Upper lobe of left lung (tissue), 6 donors: ENCODE measurements around the gene IMMP2L. TPM values are rescaled to one million over a fixed set of nuclear protein-coding genes. Genes with fewer than 3 reads are reported as not detected.

Experiments
- ATAC-seq, 2 donors: fragments of 200-7000 bp; cut with Tn5 transposase; one replicate each; pipeline ENCODE4 v1.9.1; 2022; ENCODE audit warnings: mild to moderate bottlenecking in 2 of 2, moderate library complexity in 2 of 2; ENCODE audit not compliant: low FRiP score in 2 of 2
- DNase-seq, 2 donors: peaks; one replicate each; pipeline ENCODE4 v3.0.0-alpha.2; 2019 to 2020
- H3K27ac ChIP-seq, 4 donors: fragments of 200-600 bp; sonication (generic); one replicate each; pipeline ENCODE4 v1.5.1; 2016 to 2019
- H3K27me3 ChIP-seq, 4 donors: fragments of 200-600 bp; sonication (generic); one replicate each; pipeline ENCODE4 v1.5.1; 2017 to 2019
- H3K36me3 ChIP-seq, 4 donors: fragments of 200-600 bp; sonication (generic); one replicate each; pipeline ENCODE4 v1.5.1; 2016 to 2019
- H3K4me1 ChIP-seq, 4 donors: fragments of 200-600 bp; sonication (generic); one replicate each; pipeline ENCODE4 v1.5.1; 2018 to 2019
- H3K4me3 ChIP-seq, 4 donors: fragments of 200-600 bp; sonication (generic); one replicate each; pipeline ENCODE4 v1.5.1; 2017 to 2019; ENCODE audit warnings: mild to moderate bottlenecking in 2 of 4, moderate library complexity in 1 of 4
- H3K9me3 ChIP-seq, 4 donors: fragments of 200-600 bp; sonication (generic); one replicate each; pipeline ENCODE4 v1.5.1; 2018 to 2019
- CTCF ChIP-seq, 6 experiments: fragments of 450-650 bp in 4 of 6; fragments of 200-600 bp in 2 of 6; sonication (generic) in 2 of 6; IDR thresholded peaks; one replicate each; pipeline ENCODE4 v1.5.1; 2016 to 2019; ENCODE audit warnings: antibody characterized with exemption in 6 of 6
- EP300 ChIP-seq, 4 donors: sonication (generic); formaldehyde crosslinking; IDR thresholded peaks; one replicate each; pipeline ENCODE4 v1.5.1; 2017; ENCODE audit warnings: antibody characterized with exemption in 4 of 4, control low read depth in 2 of 4
- POLR2A ChIP-seq, 4 donors: fragments of 450-650 bp; IDR thresholded peaks; one replicate each; pipeline ENCODE4 v1.5.1; 2016 to 2017; ENCODE audit warnings: antibody characterized with exemption in 4 of 4, mild to moderate bottlenecking in 2 of 4
- POLR2AphosphoS5 ChIP-seq, 2 donors: sonication (generic); formaldehyde crosslinking; IDR thresholded peaks; one replicate each; pipeline ENCODE4 v1.5.1; 2017; ENCODE audit warnings: antibody characterized with exemption in 2 of 2
- whole genome bisulfite sequencing, 2 donors: methylation state at CpG; one replicate each; pipeline ENCODE4 v1.1.5; 2017 to 2018; 5-methylcytosine and 5-hydroxymethylcytosine counted together
- total RNA-seq, 6 donors: library from RNA; depleted of rRNA in 4 of 6; stranded (reverse); fragments of >200 nt in 4 of 6; gene quantifications; one replicate each; pipeline versions ENCODE4 v1.1.0 to v1.2.1, GENCODE V29; 2016 to 2021
- donor health status: DM: no; HTN: no; CAD: no; lungs with moderate emphysema.
- donor health status: DM: no; HTN: yes; CAD: no; lungs with severe emphysema.

Gene IMMP2L
- total RNA-seq, 6 donors from 2014 or later, result 7.1 to 17.5 (median 11.3) TPM

DNA sequence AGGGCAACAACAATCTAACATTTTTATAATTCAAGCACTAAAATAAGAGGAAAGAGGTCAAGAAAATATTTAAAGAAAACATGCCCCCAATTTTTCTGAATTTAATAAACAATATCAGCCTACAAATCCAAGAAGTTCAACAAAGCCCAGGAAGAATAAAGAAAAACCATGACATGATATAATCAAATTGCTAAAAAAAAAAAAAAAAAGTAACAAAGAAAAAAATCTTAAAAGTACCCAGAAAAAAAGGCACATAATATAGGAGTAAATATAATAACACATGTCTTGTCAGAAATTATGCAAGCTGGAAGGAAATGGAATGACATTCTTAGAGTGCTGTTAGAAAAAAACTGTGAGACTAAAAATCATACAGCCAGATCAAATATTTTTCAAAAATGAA is 151.4 kb downstream of the IMMP2L start:
- H3K4me1 ChIP-seq, result no peaks in the 10 kb centered on the region
- no peak overlapping the region for H3K27ac ChIP-seq
- H3K36me3 ChIP-seq, result no peaks in the 10 kb centered on the region
- TF ChIP-seq POLR2AphosphoS5 (IDR thresholded peaks at IDR 0.05) (no peak), EP300 (IDR thresholded peaks at IDR 0.05) (no peak), POLR2A (IDR thresholded peaks at IDR 0.05) (no peak), CTCF (IDR thresholded peaks at IDR 0.05) (no peak)
- ATAC-seq, result no peak
- H3K27me3 ChIP-seq, result no peaks in the 10 kb centered on the region
- H3K9me3 ChIP-seq, result no peaks in the 10 kb centered on the region
- no peak for DNase-seq
- no peak overlapping the region for H3K4me3 ChIP-seq

DNA sequence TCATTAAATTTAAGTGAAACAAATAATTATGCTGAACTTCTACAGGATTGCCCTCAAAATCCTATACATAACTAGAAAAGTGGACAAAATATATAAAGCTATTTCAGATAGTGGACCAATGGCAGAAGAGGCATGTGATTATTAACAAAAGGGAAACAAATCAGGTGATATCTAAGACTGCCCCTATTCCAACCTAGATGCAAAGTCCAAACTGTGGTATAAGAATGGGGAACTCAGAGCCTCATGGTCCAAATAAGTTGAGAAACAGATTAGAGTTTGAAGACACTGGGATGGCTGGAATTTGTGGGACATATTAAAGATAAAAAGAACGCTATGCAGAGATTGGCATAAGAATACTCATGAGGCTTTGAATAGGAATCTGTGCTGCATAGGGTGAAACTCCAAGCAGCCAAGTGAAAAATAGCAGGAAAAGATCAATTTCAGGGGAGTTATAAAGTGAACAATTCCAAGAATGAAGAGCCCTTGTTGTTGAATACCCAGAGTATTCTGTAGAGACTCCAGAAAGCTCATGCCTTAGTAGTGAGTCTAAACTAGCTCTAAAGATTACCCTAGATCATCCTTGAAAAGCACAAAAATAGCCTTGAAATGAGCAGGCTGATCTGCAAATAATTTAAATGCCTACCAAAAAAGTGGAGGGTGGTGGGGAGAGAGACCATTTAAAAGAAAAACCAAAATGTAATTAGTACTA is 152.4 kb downstream of the IMMP2L start:
- Histone ChIP-seq H3K4me3 (no peak overlapping the region), H3K27ac (no peak overlapping the region), H3K9me3 (no peaks in the 10 kb centered on the region), H3K27me3 (no peaks in the 10 kb centered on the region), H3K36me3 (no peaks in the 10 kb centered on the region), H3K4me1 (no peaks in the 10 kb centered on the region)
- DNase-seq (no peak), ATAC-seq (no peak)
- TF ChIP-seq CTCF (IDR thresholded peaks at IDR 0.05) (no peak), POLR2A (IDR thresholded peaks at IDR 0.05) (no peak), POLR2AphosphoS5 (IDR thresholded peaks at IDR 0.05) (no peak), EP300 (IDR thresholded peaks at IDR 0.05) (no peak)
- 73 to 76% methylated on average over 1 of the region's 1 CpG for WGBS, 2 donors

DNA sequence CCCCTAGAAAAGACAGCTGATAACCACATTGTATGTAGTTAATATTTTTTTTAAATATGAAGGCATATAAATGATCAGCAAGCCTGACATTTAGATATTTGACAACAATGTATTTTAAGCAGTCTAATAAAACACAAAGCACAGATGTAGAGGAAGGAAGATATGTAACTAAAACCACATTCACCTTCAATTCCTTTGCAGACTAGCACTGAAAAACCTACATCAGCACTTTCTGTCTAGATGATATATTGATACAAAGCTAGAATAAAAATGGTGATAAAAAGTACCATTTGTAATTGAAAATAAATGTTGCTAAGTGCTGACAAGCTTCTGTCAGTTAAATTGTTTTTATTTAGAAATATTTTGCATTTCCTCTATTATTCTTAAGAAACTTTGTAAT is 153.6 kb downstream of the IMMP2L start:
- TF ChIP-seq EP300 (IDR thresholded peaks at IDR 0.05) (no peak), POLR2A (IDR thresholded peaks at IDR 0.05) (no peak), CTCF (IDR thresholded peaks at IDR 0.05) (no peak), POLR2AphosphoS5 (IDR thresholded peaks at IDR 0.05) (no peak)
- ATAC-seq (no peak), DNase-seq (no peak)
- no peaks in the 10 kb centered on the region for H3K36me3 ChIP-seq
- no peaks in the 10 kb centered on the region for H3K9me3 ChIP-seq
- H3K4me1 ChIP-seq, result no peaks in the 10 kb centered on the region
- no peak overlapping the region for H3K27ac ChIP-seq
- no peaks in the 10 kb centered on the region for H3K27me3 ChIP-seq
- H3K4me3 ChIP-seq, result no peak overlapping the region

DNA sequence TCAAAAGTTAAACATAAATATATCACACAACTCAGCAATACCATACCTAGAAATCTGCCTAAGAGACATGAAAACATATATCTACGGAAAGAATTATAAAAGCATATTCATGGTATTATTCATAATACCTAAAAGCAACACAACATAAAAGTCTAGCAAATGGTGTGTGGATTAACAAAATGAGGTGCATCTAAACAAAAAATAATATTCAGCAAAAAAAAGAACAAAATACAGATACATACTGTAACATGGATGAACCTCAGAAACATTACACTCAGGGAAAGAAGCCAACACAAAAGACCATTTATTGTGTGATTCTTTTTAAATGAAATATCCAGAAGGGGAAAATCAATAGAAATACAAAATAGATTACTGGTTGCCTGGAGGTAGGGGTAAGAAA is 155.0 kb downstream of the IMMP2L start:
- no peaks in the 10 kb centered on the region for H3K36me3 ChIP-seq
- DNase-seq, result no peak
- TF ChIP-seq CTCF (IDR thresholded peaks at IDR 0.05) (no peak), POLR2A (IDR thresholded peaks at IDR 0.05) (no peak), POLR2AphosphoS5 (IDR thresholded peaks at IDR 0.05) (no peak), EP300 (IDR thresholded peaks at IDR 0.05) (no peak)
- ATAC-seq, result no peak
- H3K4me1 ChIP-seq, result no peaks in the 10 kb centered on the region
- WGBS, 2 donors, result 96 to 98% methylated on average over 1 of the region's 1 CpG
- no peak overlapping the region for H3K4me3 ChIP-seq
- H3K27me3 ChIP-seq, result no peaks in the 10 kb centered on the region
- no peaks in the 10 kb centered on the region for H3K9me3 ChIP-seq
- no peak overlapping the region for H3K27ac ChIP-seq

- TF ChIP-seq POLR2A (IDR thresholded peaks at IDR 0.05), result no peak
- TF ChIP-seq POLR2AphosphoS5 (IDR thresholded peaks at IDR 0.05), result no peak
- no peak for TF ChIP-seq EP300 (IDR thresholded peaks at IDR 0.05)
- TF ChIP-seq CTCF (IDR thresholded peaks at IDR 0.05), result no peak
- Histone ChIP-seq H3K9me3 (no peaks in the 10 kb centered on the region), H3K4me1 (peaks cover 0 to 1% (median 0%) of the 10 kb centered on the region in 4 donors), H3K27me3 (no peaks in the 10 kb centered on the region), H3K36me3 (no peaks in the 10 kb centered on the region), H3K4me3 (no peak overlapping the region), H3K27ac (no peak overlapping the region)
- DNase-seq, result no peak
- WGBS, 2 donors, result 85 to 97% methylated on average over 1 of the region's 1 CpG
- ATAC-seq, result no peak
These were observed 156.7 kb downstream of the IMMP2L start for GRCh38 chr7:111405621-111406020.
